Peyer's patch (tissue), 4 donors: ENCODE results near the gene LARP4B.

Experiments used
- POLR2A ChIP-seq, 2 donors: fragments of 450-650 bp; IDR thresholded peaks; one replicate each; pipeline ENCODE4 v1.5.1; 2017; ENCODE audit warnings: antibody characterized with exemption in 2 of 2, mild to moderate bottlenecking in 2 of 2, moderate library complexity in 2 of 2
- TF ChIP-seq, protein P1 (sequence below), 6 experiments: fragments of 450-650 bp in 4 of 6; fragments of 200-600 bp in 2 of 6; sonication (generic) in 1 of 6; IDR thresholded peaks; one replicate each; pipeline ENCODE4 v1.5.1; 2017 to 2019; ENCODE audit warnings: antibody characterized with exemption in 6 of 6, mild to moderate bottlenecking in 3 of 6, moderate library complexity in 1 of 6

DNA sequence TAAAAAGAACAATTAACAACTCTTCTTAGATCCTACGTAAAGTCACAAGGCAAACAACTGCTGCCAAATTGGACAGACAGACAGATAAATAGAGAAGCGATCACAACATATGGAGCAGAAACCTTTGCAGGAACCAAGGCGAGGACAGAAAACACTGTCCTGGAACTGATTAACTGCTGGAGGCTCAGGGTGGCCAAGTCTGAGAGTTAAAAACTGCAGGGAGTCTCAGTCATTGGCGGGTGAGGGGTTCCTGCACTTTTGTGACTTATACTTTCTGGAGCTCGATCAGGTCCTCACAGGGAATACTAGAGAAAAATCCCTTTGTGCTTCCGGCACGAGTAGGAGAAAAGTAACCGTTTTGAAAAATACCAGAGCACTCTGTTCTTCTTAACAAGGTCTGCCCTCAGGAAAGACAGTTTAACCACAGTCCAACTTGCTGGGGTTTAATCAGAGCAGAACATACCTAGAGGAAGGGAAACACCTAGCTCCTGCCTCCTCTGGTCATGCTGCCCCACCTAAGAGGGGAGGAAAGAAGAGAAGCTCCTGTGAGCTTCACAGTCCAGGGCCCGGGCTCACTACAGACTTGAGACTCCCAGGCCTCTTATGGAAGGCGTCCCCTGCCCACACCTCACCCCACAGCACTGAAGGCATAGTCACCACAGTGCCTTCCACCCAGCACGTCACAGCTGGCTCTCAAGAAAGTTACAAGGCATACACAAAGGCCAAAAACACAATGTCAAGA is 74.9 kb downstream of the LARP4B start:
- TF ChIP-seq, protein P1, sequence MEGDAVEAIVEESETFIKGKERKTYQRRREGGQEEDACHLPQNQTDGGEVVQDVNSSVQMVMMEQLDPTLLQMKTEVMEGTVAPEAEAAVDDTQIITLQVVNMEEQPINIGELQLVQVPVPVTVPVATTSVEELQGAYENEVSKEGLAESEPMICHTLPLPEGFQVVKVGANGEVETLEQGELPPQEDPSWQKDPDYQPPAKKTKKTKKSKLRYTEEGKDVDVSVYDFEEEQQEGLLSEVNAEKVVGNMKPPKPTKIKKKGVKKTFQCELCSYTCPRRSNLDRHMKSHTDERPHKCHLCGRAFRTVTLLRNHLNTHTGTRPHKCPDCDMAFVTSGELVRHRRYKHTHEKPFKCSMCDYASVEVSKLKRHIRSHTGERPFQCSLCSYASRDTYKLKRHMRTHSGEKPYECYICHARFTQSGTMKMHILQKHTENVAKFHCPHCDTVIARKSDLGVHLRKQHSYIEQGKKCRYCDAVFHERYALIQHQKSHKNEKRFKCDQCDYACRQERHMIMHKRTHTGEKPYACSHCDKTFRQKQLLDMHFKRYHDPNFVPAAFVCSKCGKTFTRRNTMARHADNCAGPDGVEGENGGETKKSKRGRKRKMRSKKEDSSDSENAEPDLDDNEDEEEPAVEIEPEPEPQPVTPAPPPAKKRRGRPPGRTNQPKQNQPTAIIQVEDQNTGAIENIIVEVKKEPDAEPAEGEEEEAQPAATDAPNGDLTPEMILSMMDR (IDR thresholded peaks at IDR 0.05), result no peak
- TF ChIP-seq POLR2A (IDR thresholded peaks at IDR 0.05), result no peak
